ENCODE data around the gene DIS3L2.

GRCh38 chr2:232236200-232236599 is 274.7 kb downstream of the DIS3L2 start:
- TF ChIP-seq CTCF (IDR thresholded peaks at IDR 0.05; ENCODE audit: low read length): no peak
- no peak for TF ChIP-seq EZH2 (IDR thresholded peaks at IDR 0.05; ENCODE audit: borderline replicate concordance, low read length)

Data from OCI-LY1 (cell line).